B cell (primary cell): ENCODE results near the gene C17orf67. TPM values are rescaled to one million over a fixed set of nuclear protein-coding genes. Genes with fewer than 3 reads are reported as not detected.

Source experiments
- ATAC-seq: fragments of 200-7000 bp; cut with Tn5 transposase; one replicate; pipeline ENCODE4 v1.10.0; 2021; ENCODE audit warnings: low read depth, mild to moderate bottlenecking, moderate number of reproducible peaks, moderate library complexity
- CTCF ChIA-PET: fragments of 350-600 bp; sonication (Branson Sonifier 250); formaldehyde crosslinking; loops from one replicate; lab custom pipeline; 2021; ENCODE audit warnings: antibody characterized with exemption, inconsistent platforms; lab: Charles Lee
- POLR2A ChIA-PET: fragments of 350-600 bp; sonication (Branson Sonifier 250); formaldehyde crosslinking; loops from one replicate; lab custom pipeline; 2021; ENCODE audit warnings: antibody characterized with exemption; lab: Charles Lee
- DNase-seq: peaks from one replicate; pipeline ENCODE4 v3.0.0; 2013
- H2AFZ ChIP-seq: 2 replicates; pipeline ENCODE4 v1.6.1; 2012; ENCODE audit warnings: mild to moderate bottlenecking, low read depth, low read length; ENCODE audit not compliant: insufficient read depth, poor library complexity, severe bottlenecking
- H3K27ac ChIP-seq, 2 donors: 1 replicate in 1 of 2; 2 replicates in 1 of 2; pipeline ENCODE4 v1.5.1; 2012 to 2013; ENCODE audit warnings: low read length in 2 of 2, mild to moderate bottlenecking in 2 of 2, moderate library complexity in 1 of 2
- H3K27me3 ChIP-seq, 4 experiments: fragments of 200-600 bp in 1 of 4; sonication (generic) in 1 of 4; replicated peaks in 1 of 4; 1 replicate in 2 of 4; 2 replicates in 2 of 4; pipeline versions ENCODE4 v1.6.1 to v1.7.0; 2013 to 2016; ENCODE audit warnings: low read length in 3 of 4, mild to moderate bottlenecking in 2 of 4, mixed read lengths in 1 of 4, moderate library complexity in 1 of 4; ENCODE audit not compliant: insufficient read depth in 4 of 4, control insufficient read depth in 3 of 4; ENCODE audit errors: control extremely low read depth in 1 of 4
- H3K36me3 ChIP-seq, 2 experiments: replicated peaks in 1 of 2; 1 replicate in 1 of 2; 2 replicates in 1 of 2; pipeline versions ENCODE4 v1.6.1 to v1.7.1; 2013; ENCODE audit warnings: low read length in 1 of 2; ENCODE audit not compliant: insufficient read depth in 2 of 2, control insufficient read depth in 1 of 2; ENCODE audit errors: control extremely low read depth in 1 of 2, extremely low read depth in 1 of 2
- H3K4me1 ChIP-seq, 2 donors: fragments of 200-600 bp in 1 of 2; sonication (generic) in 1 of 2; 1 replicate in 1 of 2; 2 replicates in 1 of 2; pipeline versions ENCODE4 v1.5.1 to v1.6.1; 2013 to 2017; ENCODE audit warnings: low read length in 2 of 2; ENCODE audit not compliant: control insufficient read depth in 2 of 2, insufficient read depth in 2 of 2
- H3K4me2 ChIP-seq: replicated peaks from 2 replicates; pipeline ENCODE3; 2012; ENCODE audit warnings: mild to moderate bottlenecking, low read depth, low read length; ENCODE audit not compliant: poor library complexity, severe bottlenecking
- H3K4me3 ChIP-seq, 5 experiments: fragments of 200-600 bp in 1 of 5; sonication (generic) in 1 of 5; 1 replicate in 3 of 5; 2 replicates in 2 of 5; pipeline versions ENCODE4 v1.5.1 to v1.7.0; 2011 to 2016; ENCODE audit warnings: low read length in 4 of 5, mild to moderate bottlenecking in 4 of 5, low read depth in 2 of 5, control low read depth in 1 of 5, moderate library complexity in 1 of 5; ENCODE audit not compliant: insufficient read depth in 1 of 5; ENCODE audit errors: control extremely low read depth in 1 of 5, extremely low read depth in 1 of 5
- H3K79me2 ChIP-seq: fragments of 200-600 bp; sonication (generic); one replicate; pipeline ENCODE4 v1.6.0; 2016; ENCODE audit warnings: low read length; ENCODE audit not compliant: control insufficient read depth, insufficient read depth
- H3K9ac ChIP-seq: fragments of 200-600 bp; sonication (generic); 2 replicates; pipeline ENCODE4 v1.6.1; 2017; ENCODE audit warnings: mild to moderate bottlenecking, low read length, moderate library complexity
- H3K9me3 ChIP-seq, 3 donors: one replicate each; pipeline versions ENCODE4 v1.6.1 to v1.7.1; 2013; ENCODE audit warnings: low read length in 2 of 3; ENCODE audit not compliant: control insufficient read depth in 2 of 3, insufficient read depth in 1 of 3; ENCODE audit errors: control extremely low read depth in 1 of 3
- H4K20me1 ChIP-seq: 2 replicates; pipeline ENCODE4 v1.6.0; 2012; ENCODE audit warnings: mild to moderate bottlenecking, low read length; ENCODE audit not compliant: insufficient read depth, control insufficient read depth, poor library complexity, severe bottlenecking
- H3K27ac Mint-ChIP-seq: one replicate; pipeline ENCODE4 v1.8.0; 2021; ENCODE audit warnings: mixed read lengths
- H3K27me3 Mint-ChIP-seq: one replicate; pipeline ENCODE4 v1.8.0; 2021; ENCODE audit warnings: mixed read lengths
- H3K4me1 Mint-ChIP-seq: one replicate; pipeline ENCODE4 v1.8.0; 2021; ENCODE audit warnings: mixed read lengths
- H3K4me3 Mint-ChIP-seq: one replicate; pipeline ENCODE4 v1.8.0; 2021; ENCODE audit warnings: mixed read lengths
- H3K9me3 Mint-ChIP-seq: one replicate; pipeline ENCODE4 v1.8.0; 2022; ENCODE audit warnings: mixed read lengths; ENCODE audit not compliant: insufficient read depth
- CTCF ChIP-seq: fragments of 200-600 bp; IDR thresholded peaks from one replicate; pipeline ENCODE4 v1.8.0; 2022; ENCODE audit warnings: antibody characterized with exemption, mild to moderate bottlenecking
- EZH2 ChIP-seq: IDR thresholded peaks from 2 replicates; pipeline ENCODE4 v1.6.1; 2012; ENCODE audit warnings: borderline replicate concordance, low read depth, mild to moderate bottlenecking, moderate library complexity, low read length; ENCODE audit not compliant: insufficient read depth, poor library complexity, severe bottlenecking
- WGBS: methylation state at CpG from one replicate; pipeline ENCODE4 v1.1.5; 2013; ENCODE audit warnings: missing lambda C conversion rate; ENCODE audit not compliant: insufficient coverage; 5-methylcytosine and 5-hydroxymethylcytosine counted together
- intact Hi-C: fragments of 100-400 bp; cut with micrococcal nuclease; formaldehyde crosslinking; loops from one replicate; pipeline ENCODE4 v1.10.0; 2022
- polyA plus RNA-seq: library from polyadenylated mRNA; depleted of rRNA; stranded (reverse); fragments of >200 nt; gene quantifications from 2 replicates; pipeline ENCODE4 v1.2.3, GENCODE V29; 2012
- total RNA-seq, 2 donors: library from RNA; stranded (reverse); fragments of 120-200 nt in 1 of 2; gene quantifications; 1 replicate in 1 of 2; 2 replicates in 1 of 2; pipeline versions ENCODE4 v1.2.3 to v1.2.4, GENCODE V29; 2013 to 2022

The C17orf67 gene
- total and polyA plus RNA-seq, 2 donors (not counting 1 experiment from before 2014, with no cell fraction given): 5.0 to 10.0 TPM

GRCh38 chr17:56793531-56793930 lies 40.2 kb downstream of the C17orf67 start:
- H3K36me3 ChIP-seq: no peaks in the 10 kb centered on the region
- H3K27ac ChIP-seq: no peak overlapping the region
- H3K9me3 Mint-ChIP-seq: peaks cover 5% of the 10 kb centered on the region
- no peaks in the 10 kb centered on the region for H3K27me3 Mint-ChIP-seq
- H3K4me1 ChIP-seq: no peaks in the 10 kb centered on the region
- no peaks in the 10 kb centered on the region for H3K79me2 ChIP-seq
- H3K9me3 ChIP-seq: no peaks in the 10 kb centered on the region
- H3K9ac ChIP-seq: no peak overlapping the region
- TF ChIP-seq CTCF (no peak), EZH2 (no peak)
- no peak overlapping the region for H3K4me3 ChIP-seq
- no peaks in the 10 kb centered on the region for H3K4me1 Mint-ChIP-seq
- intact Hi-C loops: no loop called here
- ATAC-seq (no peak), DNase-seq (no peak)
- CTCF ChIA-PET: interaction anchor here (1.0 to 1.1 kb wide), 2 partner anchors 13 to 27 kb away, joined by 3 read pairs; no protein-coding TSS in a partner anchor
- no peak overlapping the region for H3K4me3 Mint-ChIP-seq
- POLR2A ChIA-PET: no interaction called here
- H3K4me2 ChIP-seq: no peak overlapping the region
- no peak overlapping the region for H3K27ac Mint-ChIP-seq
- no peak overlapping the region for H2AFZ ChIP-seq
- H3K27me3 ChIP-seq: no peaks in the 10 kb centered on the region
- H4K20me1 ChIP-seq: no peaks in the 10 kb centered on the region

- H3K79me2 ChIP-seq: no peaks in the 10 kb centered on the region
- no peaks in the 10 kb centered on the region for H3K9me3 ChIP-seq
- no peaks in the 10 kb centered on the region for H4K20me1 ChIP-seq
- H3K4me3 Mint-ChIP-seq: no peak overlapping the region
- H3K36me3 ChIP-seq: no peaks in the 10 kb centered on the region
- CTCF ChIA-PET: no interaction called here
- peaks cover 4% of the 10 kb centered on the region for H3K4me1 Mint-ChIP-seq
- H2AFZ ChIP-seq: no peak overlapping the region
- ATAC-seq (no peak), DNase-seq (no peak)
- POLR2A ChIA-PET: interaction anchor here (0.7 kb wide), 1 partner anchor 1831 kb away, joined by 7 read pairs; no protein-coding TSS in a partner anchor
- peaks cover 5% of the 10 kb centered on the region for H3K9me3 Mint-ChIP-seq
- no peak overlapping the region for H3K4me3 ChIP-seq
- no peak overlapping the region for H3K4me2 ChIP-seq
- H3K9ac ChIP-seq: no peak overlapping the region
- TF ChIP-seq CTCF (no peak), EZH2 (no peak)
- H3K27me3 ChIP-seq: no peaks in the 10 kb centered on the region
- intact Hi-C loops: no loop called here
- no peak overlapping the region for H3K27ac Mint-ChIP-seq
- no peaks in the 10 kb centered on the region for H3K27me3 Mint-ChIP-seq
- peaks cover 3 to 4% of the 10 kb centered on the region in 2 donors for H3K4me1 ChIP-seq
- H3K27ac ChIP-seq: no peak overlapping the region
- WGBS: 100% methylated on average over 1 of the region's 1 CpG
Observed at GRCh38 chr17:56792267-56792666, 41.5 kb downstream of the C17orf67 start.
